ENCODE measurements around the gene EPC1.
"Not testable (repeated sequence)": the region's sequence is repeated elsewhere in the genome, so short reads cannot be mapped to it uniquely, and the experiment has no call there.

EPC1 gene

DNA sequence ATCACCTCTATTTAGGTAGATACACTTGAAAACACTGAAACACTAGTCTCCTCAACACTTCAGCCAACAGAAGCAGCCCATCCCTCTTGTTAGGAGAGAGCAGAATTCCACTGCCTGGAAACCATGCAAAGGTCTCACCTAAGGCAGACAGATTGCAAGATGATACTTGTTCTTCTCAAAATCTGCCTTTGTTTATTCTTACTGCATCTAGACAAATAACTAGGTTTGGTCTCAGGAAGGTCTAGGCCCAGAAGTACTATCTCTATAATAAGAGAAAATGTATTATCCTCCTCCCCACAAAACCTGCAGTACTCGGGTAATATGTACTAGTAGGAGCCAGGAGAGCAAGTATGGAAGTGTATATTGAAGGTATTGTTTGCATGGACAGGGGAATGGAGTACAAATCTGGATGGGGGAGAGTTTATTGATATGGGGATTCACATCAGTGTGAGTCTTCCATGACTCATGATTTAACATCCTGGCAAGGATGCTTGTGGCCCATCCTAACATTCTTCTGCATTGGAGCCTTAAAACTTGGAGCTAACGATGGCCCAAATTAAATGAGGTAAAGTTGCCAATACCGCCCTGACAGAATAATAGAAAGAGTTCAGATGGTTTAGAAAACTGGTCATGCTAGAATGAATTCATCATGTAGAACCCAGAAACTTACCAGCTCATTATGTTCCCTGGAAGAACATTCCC, 109.2 kb downstream of the EPC1 start:
- H3K27me3 ChIP-seq (replicated peaks; ENCODE audit: insufficient read depth, low read length): no peaks in the 10 kb centered on the region
- no peak overlapping the region for H2AFZ ChIP-seq (ENCODE audit: low read length)
- H3K4me3 ChIP-seq (ENCODE audit: low read length): no peak overlapping the region
- no peak overlapping the region for H3K9ac ChIP-seq (ENCODE audit: low read length)
- H4K20me1 ChIP-seq (ENCODE audit: insufficient read depth, low read length): no peaks in the 10 kb centered on the region
- H3K36me3 ChIP-seq (replicated peaks; ENCODE audit: insufficient read depth, low read length): no peaks in the 10 kb centered on the region
- DNase-seq: no peak
- H3K9me3 ChIP-seq (replicated peaks; ENCODE audit: insufficient read depth, low read length): no peaks in the 10 kb centered on the region
- no peaks in the 10 kb centered on the region for H3F3A ChIP-seq (ENCODE audit: insufficient read depth, low read length)
- no peak overlapping the region for H3K27ac ChIP-seq (ENCODE audit: low read length)
- H3K79me2 ChIP-seq (ENCODE audit: low read length): no peaks in the 10 kb centered on the region
- no peak overlapping the region for H3K4me2 ChIP-seq (ENCODE audit: low read depth, low read length)
- TF ChIP-seq EZH2phosphoT487 (IDR thresholded peaks at IDR 0.05; ENCODE audit: low read length): no peak
- TF ChIP-seq EZH2 (optimal IDR thresholded peaks at IDR 0.05; ENCODE audit: low read depth, low read length): no peak
- TF ChIP-seq CTCF (IDR thresholded peaks at IDR 0.05; ENCODE audit: low read length): no peak
- H3K4me1 ChIP-seq (ENCODE audit: low read length): no peaks in the 10 kb centered on the region
- no peaks in the 10 kb centered on the region for H3K9me2 ChIP-seq (replicated peaks; ENCODE audit: insufficient read depth, low read length)

DNA sequence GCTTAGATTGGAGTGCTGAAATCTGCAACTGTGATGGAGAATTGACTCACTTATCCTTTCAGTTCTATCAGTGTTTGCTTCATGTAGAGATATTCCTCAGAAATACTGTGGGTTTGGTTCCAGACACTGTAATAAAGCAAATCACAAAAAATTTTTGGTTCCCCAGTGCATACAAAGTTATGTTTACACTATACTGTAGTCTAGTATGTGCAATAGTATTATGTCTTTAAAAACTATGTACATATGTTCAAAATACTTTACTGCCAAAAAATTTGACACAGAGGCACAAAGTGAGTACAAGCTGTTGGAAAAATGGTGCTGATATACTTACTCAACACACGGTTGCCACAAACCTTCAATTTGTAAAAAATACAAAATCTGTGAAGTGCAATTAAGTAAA, 112.5 kb downstream of the EPC1 start:
- no peaks in the 10 kb centered on the region for H3K9me2 ChIP-seq (replicated peaks; ENCODE audit: insufficient read depth, low read length)
- TF ChIP-seq EZH2 (optimal IDR thresholded peaks at IDR 0.05; ENCODE audit: low read depth, low read length): no peak
- no peak for TF ChIP-seq EZH2phosphoT487 (IDR thresholded peaks at IDR 0.05; ENCODE audit: low read length)
- TF ChIP-seq CTCF (IDR thresholded peaks at IDR 0.05; ENCODE audit: low read length): no peak
- no peak overlapping the region for H3K27ac ChIP-seq (ENCODE audit: low read length)
- no peaks in the 10 kb centered on the region for H3K4me1 ChIP-seq (ENCODE audit: low read length)
- H4K20me1 ChIP-seq (ENCODE audit: insufficient read depth, low read length): no peaks in the 10 kb centered on the region
- no peaks in the 10 kb centered on the region for H3F3A ChIP-seq (ENCODE audit: insufficient read depth, low read length)
- H2AFZ ChIP-seq (ENCODE audit: low read length): no peak overlapping the region
- H3K4me3 ChIP-seq (ENCODE audit: low read length): no peak overlapping the region
- no peaks in the 10 kb centered on the region for H3K79me2 ChIP-seq (ENCODE audit: low read length)
- no peaks in the 10 kb centered on the region for H3K9me3 ChIP-seq (replicated peaks; ENCODE audit: insufficient read depth, low read length)
- H3K27me3 ChIP-seq (replicated peaks; ENCODE audit: insufficient read depth, low read length): no peaks in the 10 kb centered on the region
- no peak overlapping the region for H3K9ac ChIP-seq (ENCODE audit: low read length)
- H3K36me3 ChIP-seq (replicated peaks; ENCODE audit: insufficient read depth, low read length): no peaks in the 10 kb centered on the region
- no peak for DNase-seq
- no peak overlapping the region for H3K4me2 ChIP-seq (ENCODE audit: low read depth, low read length)

- H3K4me2 ChIP-seq (ENCODE audit: low read depth, low read length); H3K9me2 ChIP-seq (replicated peaks; ENCODE audit: insufficient read depth, low read length); H3K36me3 ChIP-seq (replicated peaks; ENCODE audit: insufficient read depth, low read length); H3K79me2 ChIP-seq (ENCODE audit: low read length); H3K9ac ChIP-seq (ENCODE audit: low read length); H2AFZ ChIP-seq (ENCODE audit: low read length); DNase-seq; H3K4me3 ChIP-seq (ENCODE audit: low read length); H3K27ac ChIP-seq (ENCODE audit: low read length); H3K27me3 ChIP-seq (replicated peaks; ENCODE audit: insufficient read depth, low read length); H3K9me3 ChIP-seq (replicated peaks; ENCODE audit: insufficient read depth, low read length); H4K20me1 ChIP-seq (ENCODE audit: insufficient read depth, low read length); H3K4me1 ChIP-seq (ENCODE audit: low read length); H3F3A ChIP-seq (ENCODE audit: insufficient read depth, low read length): not testable (repeated sequence)
Measured at GRCh38 chr10:32233375-32233774, 113.6 kb downstream of the EPC1 start.

DNA sequence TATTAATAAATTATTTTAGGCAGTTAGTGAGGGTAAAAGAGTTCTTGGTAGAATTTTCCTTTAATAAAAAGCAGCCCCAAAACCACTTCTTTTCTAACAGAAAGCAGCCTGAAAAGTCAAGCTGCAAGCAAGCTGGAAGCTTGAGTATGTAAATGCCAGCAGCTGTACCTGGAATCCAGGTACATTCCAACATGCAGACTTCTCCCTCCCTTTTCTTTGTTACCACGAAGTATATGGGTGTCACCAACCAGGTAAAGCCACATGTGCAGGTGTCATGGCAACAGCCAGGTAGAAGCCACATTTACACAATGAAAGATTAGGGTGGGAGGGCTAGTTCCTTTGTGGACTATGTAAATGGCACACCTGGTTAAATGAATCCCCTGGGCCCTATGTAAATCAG, 114.6 kb downstream of the EPC1 start:
- H3K9ac ChIP-seq (ENCODE audit: low read length): no peak overlapping the region
- H3K79me2 ChIP-seq (ENCODE audit: low read length): no peaks in the 10 kb centered on the region
- H3K4me3 ChIP-seq (ENCODE audit: low read length): no peak overlapping the region
- no peaks in the 10 kb centered on the region for H3K27me3 ChIP-seq (replicated peaks; ENCODE audit: insufficient read depth, low read length)
- no peak overlapping the region for H3K4me2 ChIP-seq (ENCODE audit: low read depth, low read length)
- H3K36me3 ChIP-seq (replicated peaks; ENCODE audit: insufficient read depth, low read length): no peaks in the 10 kb centered on the region
- H2AFZ ChIP-seq (ENCODE audit: low read length): no peak overlapping the region
- no peak overlapping the region for H3K27ac ChIP-seq (ENCODE audit: low read length)
- H3K9me2 ChIP-seq (replicated peaks; ENCODE audit: insufficient read depth, low read length): no peaks in the 10 kb centered on the region
- no peaks in the 10 kb centered on the region for H3K4me1 ChIP-seq (ENCODE audit: low read length)
- no peak for TF ChIP-seq EZH2 (optimal IDR thresholded peaks at IDR 0.05; ENCODE audit: low read depth, low read length)
- no peak for TF ChIP-seq CTCF (IDR thresholded peaks at IDR 0.05; ENCODE audit: low read length)
- TF ChIP-seq EZH2phosphoT487 (IDR thresholded peaks at IDR 0.05; ENCODE audit: low read length): no peak
- no peaks in the 10 kb centered on the region for H4K20me1 ChIP-seq (ENCODE audit: insufficient read depth, low read length)
- no peaks in the 10 kb centered on the region for H3F3A ChIP-seq (ENCODE audit: insufficient read depth, low read length)
- no peak for DNase-seq
- H3K9me3 ChIP-seq (replicated peaks; ENCODE audit: insufficient read depth, low read length): no peaks in the 10 kb centered on the region

DNA sequence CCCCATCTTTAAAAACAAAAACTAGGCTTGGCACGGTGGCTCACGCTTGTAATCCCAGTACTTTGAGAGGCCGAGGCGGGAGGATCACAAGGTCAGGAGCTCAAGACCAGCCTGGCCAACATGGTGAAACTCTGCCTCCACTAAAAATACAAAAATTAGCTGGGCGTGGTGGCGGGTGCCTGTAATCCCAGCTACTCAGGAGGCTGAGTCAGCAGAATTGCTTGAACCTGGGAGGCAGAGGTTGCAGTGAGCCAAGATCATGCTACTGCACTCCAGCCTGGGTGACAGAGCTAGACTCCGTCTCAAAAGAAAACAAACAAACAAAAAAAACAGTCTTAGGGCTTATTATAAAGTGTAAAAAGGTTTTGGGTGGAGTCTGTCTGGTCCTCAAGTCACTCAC, 117.2 kb downstream of the EPC1 start:
- H3K4me2 ChIP-seq (ENCODE audit: low read depth, low read length); DNase-seq; H3K27ac ChIP-seq (ENCODE audit: low read length); H3K9ac ChIP-seq (ENCODE audit: low read length); H3K27me3 ChIP-seq (replicated peaks; ENCODE audit: insufficient read depth, low read length); H3K9me2 ChIP-seq (replicated peaks; ENCODE audit: insufficient read depth, low read length); H2AFZ ChIP-seq (ENCODE audit: low read length); H3K4me3 ChIP-seq (ENCODE audit: low read length); H3F3A ChIP-seq (ENCODE audit: insufficient read depth, low read length); H3K36me3 ChIP-seq (replicated peaks; ENCODE audit: insufficient read depth, low read length); H3K4me1 ChIP-seq (ENCODE audit: low read length); H4K20me1 ChIP-seq (ENCODE audit: insufficient read depth, low read length); H3K79me2 ChIP-seq (ENCODE audit: low read length); H3K9me3 ChIP-seq (replicated peaks; ENCODE audit: insufficient read depth, low read length): not testable (repeated sequence)
